Endodermal cell (in vitro differentiated cells): Measurements from ENCODE around the gene NOS1AP. TPM values are rescaled to one million over a fixed set of nuclear protein-coding genes. Genes with fewer than 3 reads are reported as not detected.

Experiments used
- DNase-seq: peaks from one replicate; pipeline ENCODE4 v3.0.0-alpha.2; 2017
- H3K27ac ChIP-seq: 2 replicates; pipeline ENCODE4 v1.5.1; 2013; ENCODE audit warnings: mild to moderate bottlenecking, low read depth, low read length, moderate library complexity
- H3K27me3 ChIP-seq: 2 replicates; pipeline ENCODE4 v1.6.1; 2013; ENCODE audit warnings: mild to moderate bottlenecking, low read length, moderate library complexity; ENCODE audit not compliant: insufficient read depth, control insufficient read depth, poor library complexity, severe bottlenecking
- H3K36me3 ChIP-seq: 2 replicates; pipeline ENCODE4 v1.7.0; 2013; ENCODE audit warnings: mild to moderate bottlenecking, low read length, moderate library complexity; ENCODE audit not compliant: control insufficient read depth, insufficient read depth
- H3K4me1 ChIP-seq: one replicate; pipeline ENCODE4 v1.7.0; 2013; ENCODE audit warnings: low read length; ENCODE audit not compliant: control insufficient read depth, insufficient read depth
- H3K4me3 ChIP-seq: 2 replicates; pipeline ENCODE4 v1.5.1; 2013; ENCODE audit warnings: mild to moderate bottlenecking, low read length, moderate library complexity
- H3K9ac ChIP-seq: 2 replicates; pipeline ENCODE4 v1.6.1; 2013; ENCODE audit warnings: mild to moderate bottlenecking, low read length, moderate library complexity; ENCODE audit not compliant: poor library complexity, severe bottlenecking; ENCODE audit errors: extremely low read depth
- H3K9me3 ChIP-seq: 2 replicates; pipeline ENCODE4 v1.6.1; 2013; ENCODE audit warnings: mild to moderate bottlenecking, low read length, moderate library complexity; ENCODE audit not compliant: control insufficient read depth
- H3K27ac Mint-ChIP-seq: 2 replicates; pipeline ENCODE4 v1.8.0; 2020; ENCODE audit warnings: mixed read lengths
- H3K27me3 Mint-ChIP-seq: 2 replicates; pipeline ENCODE4 v1.8.0; 2021; ENCODE audit warnings: mild to moderate bottlenecking, mixed read lengths; ENCODE audit not compliant: insufficient read depth
- H3K36me3 Mint-ChIP-seq: 2 replicates; pipeline ENCODE4 v1.8.0; 2020; ENCODE audit warnings: low read depth, mixed read lengths
- H3K4me1 Mint-ChIP-seq: 2 replicates; pipeline ENCODE4 v1.8.0; 2020; ENCODE audit warnings: mixed read lengths
- H3K4me3 Mint-ChIP-seq: 2 replicates; pipeline ENCODE4 v1.8.0; 2020; ENCODE audit warnings: mild to moderate bottlenecking, moderate library complexity, mixed read lengths
- H3K9me3 Mint-ChIP-seq: 2 replicates; pipeline ENCODE4 v1.8.0; 2020; ENCODE audit warnings: mild to moderate bottlenecking, mixed read lengths
- CTCF ChIP-seq: fragments of 200-600 bp; sonication (generic); conservative IDR thresholded peaks from 2 replicates; pipeline ENCODE4 v1.5.0; 2021; ENCODE audit warnings: antibody characterized with exemption, mild to moderate bottlenecking
- WGBS, 2 experiments: methylation state at CpG; one replicate each; pipeline versions ENCODE4 v1.1.5 to v1.1.7; 2013; ENCODE audit warnings: missing lambda C conversion rate in 2 of 2, mixed read lengths in 1 of 2; ENCODE audit not compliant: insufficient coverage in 1 of 2, insufficient read length in 1 of 2; 5-methylcytosine and 5-hydroxymethylcytosine counted together
- total RNA-seq, 2 donors: library from RNA; stranded (reverse); fragmentation: NEBNext Ultra II Directional in 1 of 2; extraction: Animal tissue kit (Norgen Biotek cat#: 25700) in 1 of 2; gene quantifications; 2 replicates in 1 of 2; 3 replicates in 1 of 2; pipeline ENCODE4 v1.2.1, GENCODE V29; 2021

Gene NOS1AP
- total RNA-seq, 2 donors from 2014 or later = 4.8 to 5.9 TPM

DNA sequence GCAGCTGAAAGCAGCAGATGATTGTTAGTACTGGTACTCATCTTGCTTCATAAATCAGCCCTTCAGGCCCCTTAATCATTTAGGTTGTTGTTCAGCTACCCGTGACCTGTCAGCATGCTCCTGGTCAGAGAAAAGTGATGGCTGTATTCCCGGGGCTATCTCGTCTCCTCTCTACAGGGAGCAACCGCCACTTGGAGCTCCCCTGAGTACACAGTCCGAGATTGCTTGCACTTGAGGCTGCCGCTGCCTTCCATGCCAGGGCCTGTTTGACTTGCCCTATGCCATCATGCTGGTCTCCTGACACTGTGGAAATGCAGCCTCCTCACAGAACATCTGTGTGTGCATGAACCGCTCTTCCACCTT, 209.6 kb downstream of the NOS1AP start:
- no peak overlapping the region for H3K9ac ChIP-seq
- Mint-ChIP-seq H3K27me3 (no peaks in the 10 kb centered on the region), H3K36me3 (no peaks in the 10 kb centered on the region), H3K4me1 (no peaks in the 10 kb centered on the region), H3K4me3 (no peak overlapping the region), H3K27ac (no peak overlapping the region), H3K9me3 (no peaks in the 10 kb centered on the region)
- no peaks in the 10 kb centered on the region for H3K9me3 ChIP-seq
- DNase-seq = no peak
- no peak overlapping the region for H3K27ac ChIP-seq
- no peaks in the 10 kb centered on the region for H3K36me3 ChIP-seq
- no peaks in the 10 kb centered on the region for H3K27me3 ChIP-seq
- H3K4me1 ChIP-seq = no peaks in the 10 kb centered on the region
- H3K4me3 ChIP-seq = no peak overlapping the region
- TF ChIP-seq CTCF = no peak
- WGBS, 2 experiments = 70 to 85% methylated on average over 5 to 7 of the region's 7 CpGs

DNA sequence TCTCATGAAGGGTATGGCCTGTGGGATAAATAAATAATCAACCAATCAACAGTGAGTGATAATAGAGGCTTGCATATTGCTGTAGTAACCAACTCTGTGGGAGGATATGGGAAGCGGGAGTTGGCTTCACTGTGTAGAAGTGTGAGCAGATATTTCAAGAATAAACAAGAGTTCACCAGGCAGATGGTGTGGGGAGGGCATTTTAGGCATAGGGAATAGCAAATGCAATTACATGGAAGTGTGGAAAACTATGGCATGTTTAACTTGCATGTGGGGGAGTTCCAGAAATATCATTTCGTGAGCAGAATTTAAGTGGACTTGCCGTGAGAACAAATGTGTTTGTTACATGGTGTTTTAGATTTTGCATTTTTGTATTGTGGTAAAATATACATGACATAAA, 211.9 kb downstream of the NOS1AP start:
- no peaks in the 10 kb centered on the region for H3K9me3 Mint-ChIP-seq
- H3K27me3 ChIP-seq = no peaks in the 10 kb centered on the region
- no peak for DNase-seq
- H3K4me1 Mint-ChIP-seq = peaks cover 2% of the 10 kb centered on the region
- 88 to 93% methylated on average over 2 to 3 of the region's 3 CpGs for WGBS, 2 experiments
- no peak for TF ChIP-seq CTCF
- H3K27me3 Mint-ChIP-seq = no peaks in the 10 kb centered on the region
- H3K4me3 ChIP-seq = no peak overlapping the region
- H3K27ac ChIP-seq = no peak overlapping the region
- H3K27ac Mint-ChIP-seq = no peak overlapping the region
- H3K4me3 Mint-ChIP-seq = no peak overlapping the region
- H3K9me3 ChIP-seq = no peaks in the 10 kb centered on the region
- H3K36me3 Mint-ChIP-seq = no peaks in the 10 kb centered on the region
- H3K36me3 ChIP-seq = no peaks in the 10 kb centered on the region
- no peak overlapping the region for H3K9ac ChIP-seq
- H3K4me1 ChIP-seq = no peaks in the 10 kb centered on the region

- Mint-ChIP-seq H3K36me3 (no peaks in the 10 kb centered on the region), H3K27me3 (no peaks in the 10 kb centered on the region), H3K9me3 (no peaks in the 10 kb centered on the region), H3K4me1 (peaks cover 2% of the 10 kb centered on the region), H3K4me3 (no peak overlapping the region), H3K27ac (no peak overlapping the region)
- WGBS, 2 experiments = 86 to 90% methylated on average over 2 of the region's 2 CpGs
- DNase-seq = no peak
- Histone ChIP-seq H3K36me3 (no peaks in the 10 kb centered on the region), H3K4me3 (no peak overlapping the region), H3K9me3 (no peaks in the 10 kb centered on the region), H3K4me1 (no peaks in the 10 kb centered on the region), H3K27ac (no peak overlapping the region), H3K27me3 (no peaks in the 10 kb centered on the region), H3K9ac (no peak overlapping the region)
- no peak for TF ChIP-seq CTCF
These were observed 214.2 kb downstream of the NOS1AP start for GRCh38 chr1:162283657-162284056.
